Nucleus accumbens (tissue), 56 donors: Measurements from ENCODE around the gene ZNF541.

Experiments
- DNase-seq, 56 donors: peaks; one replicate each; lab custom pipeline; 2025; lab: John Stamatoyannopoulos, UW

The ZNF541 gene

DNA sequence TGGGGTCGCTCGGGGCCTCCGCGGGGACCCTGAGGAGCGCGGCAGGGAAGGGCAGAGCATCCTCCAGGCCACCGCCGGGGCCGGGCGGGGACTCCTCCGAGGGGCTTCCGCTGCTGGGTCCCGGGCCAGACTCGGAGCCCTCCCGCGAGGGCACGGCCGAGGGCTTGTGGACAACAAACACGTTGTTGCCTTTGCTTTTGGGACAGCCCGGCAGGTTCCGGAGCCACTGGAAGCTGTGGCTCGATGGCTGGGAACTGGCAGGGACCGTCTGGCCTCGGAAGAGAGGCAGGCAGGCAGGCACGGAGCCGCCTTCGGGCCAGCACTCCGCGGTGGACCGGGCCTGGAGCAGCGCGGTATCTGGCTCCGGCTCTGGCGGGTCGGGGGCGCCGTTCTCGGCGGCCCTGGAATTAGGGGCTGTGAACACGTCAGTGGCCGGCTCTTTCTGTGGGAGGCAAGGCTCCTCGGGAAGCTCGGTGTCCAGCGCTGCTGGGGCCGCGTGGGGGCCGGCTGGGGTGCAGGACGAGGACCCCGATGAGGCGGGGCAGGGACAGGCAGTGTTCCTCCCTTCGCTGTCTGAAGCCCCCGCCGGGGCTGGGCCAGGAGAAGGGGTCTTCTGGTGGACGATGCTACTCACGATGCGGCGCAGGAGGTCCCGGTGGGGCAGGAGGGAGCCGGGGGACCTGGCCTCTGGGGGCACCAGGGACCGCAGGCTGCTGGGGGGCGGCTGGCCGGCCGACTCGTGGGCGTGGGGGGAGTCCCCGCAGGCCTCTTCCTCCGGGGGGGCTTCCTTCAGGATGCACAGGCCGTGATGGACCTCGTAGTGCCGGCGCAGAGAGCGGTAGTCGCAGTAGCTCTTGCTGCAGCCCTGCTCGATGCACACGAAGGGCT lies 27.6 kb downstream of the ZNF541 start:
- DNase-seq, result no peak

DNA sequence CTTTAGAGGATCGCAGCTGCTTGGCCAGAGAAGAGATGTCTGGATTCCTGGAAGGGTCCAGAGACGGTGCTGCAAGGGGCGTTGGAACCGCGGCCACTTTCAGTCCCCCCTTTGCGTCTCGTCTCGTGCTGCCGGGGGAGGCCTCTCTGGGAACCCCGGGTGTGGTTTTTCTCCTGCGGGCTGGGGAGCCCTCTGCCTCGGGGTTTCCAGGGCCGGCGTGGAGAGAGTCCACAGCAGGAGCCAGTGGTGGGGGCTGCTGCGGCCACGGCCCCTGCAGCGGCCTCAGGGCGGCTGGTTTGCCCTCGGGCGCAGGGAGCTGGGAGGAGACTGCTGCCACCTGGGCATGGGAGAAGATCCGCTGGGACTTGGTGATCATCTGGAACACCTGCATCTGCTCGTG lies 28.5 kb downstream of the ZNF541 start:
- no peak for DNase-seq

- no peak for DNase-seq
These were observed 28.9 kb downstream of the ZNF541 start for GRCh38 chr19:47544075-47544474.

- no peak for DNase-seq
These were observed 30.9 kb downstream of the ZNF541 start for GRCh38 chr19:47542030-47542475.

DNA sequence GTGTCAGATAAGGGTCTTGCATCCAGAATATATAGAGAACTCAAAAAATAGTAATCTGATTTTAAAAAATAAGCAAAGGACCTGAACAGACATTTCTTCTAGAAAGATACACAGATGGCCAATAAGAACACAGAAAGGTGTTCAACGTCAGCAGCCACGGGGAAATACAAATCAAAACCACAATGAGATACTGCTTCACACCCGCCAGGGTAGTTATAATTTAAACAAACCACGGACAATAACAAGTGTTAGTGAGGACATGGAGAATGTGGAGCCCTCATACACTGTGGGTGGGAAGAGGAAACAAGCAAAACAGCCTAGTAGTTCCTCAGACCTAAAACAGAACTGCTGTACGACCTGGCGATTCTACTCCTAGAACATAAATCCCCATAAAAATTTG lies 31.4 kb downstream of the ZNF541 start:
- no peak for DNase-seq

DNA sequence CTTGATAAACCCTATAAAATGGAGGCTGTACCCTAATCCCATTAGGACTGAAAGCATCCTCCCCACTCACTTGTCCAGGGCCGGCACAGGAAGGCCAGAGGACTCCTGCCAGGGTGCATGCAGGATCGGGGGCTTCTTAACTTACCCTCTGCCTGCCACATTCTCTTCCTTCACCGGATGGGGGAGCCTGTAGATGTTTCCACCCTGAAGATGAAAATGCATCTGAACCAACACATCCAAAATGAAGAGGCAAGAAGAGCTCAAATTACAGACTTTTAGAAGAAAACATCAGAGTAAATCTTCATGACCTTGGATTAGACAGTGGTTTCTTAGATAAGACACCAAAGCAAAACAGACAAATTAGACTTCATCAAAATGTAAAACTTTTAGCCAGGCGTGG lies 32.2 kb downstream of the ZNF541 start:
- no peak for DNase-seq

DNA sequence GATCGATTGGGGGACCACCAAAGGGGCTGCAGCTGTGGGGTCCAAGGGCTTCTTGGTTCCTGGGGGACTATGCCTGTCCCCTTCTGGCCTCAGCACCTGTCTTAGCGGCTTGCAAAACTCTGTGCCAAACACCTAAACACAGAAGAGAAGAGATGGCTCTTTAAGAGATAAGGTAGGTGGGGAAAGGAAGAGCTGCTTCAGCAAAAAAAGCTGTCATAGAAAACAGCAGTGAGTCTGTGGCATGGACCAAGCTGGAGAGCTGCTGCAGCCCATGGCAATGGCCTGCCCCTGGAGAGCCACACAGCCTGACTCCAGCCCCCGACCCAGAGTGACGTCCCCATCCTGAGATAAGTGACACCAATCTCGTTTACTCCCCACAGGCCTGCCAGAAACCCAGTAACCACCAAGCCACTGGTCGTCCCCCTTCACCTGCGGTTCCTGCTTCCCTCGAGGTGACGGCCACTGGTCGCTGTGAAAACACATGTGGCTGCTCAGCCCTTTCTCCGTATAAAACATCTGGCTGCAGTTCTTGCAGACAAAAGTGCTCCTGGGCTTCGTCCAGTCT lies 33.1 kb downstream of the ZNF541 start:
- no peak for DNase-seq

GRCh38 chr19:47538812-47539211 lies 34.1 kb downstream of the ZNF541 start:
- DNase-seq, result no peak

DNA sequence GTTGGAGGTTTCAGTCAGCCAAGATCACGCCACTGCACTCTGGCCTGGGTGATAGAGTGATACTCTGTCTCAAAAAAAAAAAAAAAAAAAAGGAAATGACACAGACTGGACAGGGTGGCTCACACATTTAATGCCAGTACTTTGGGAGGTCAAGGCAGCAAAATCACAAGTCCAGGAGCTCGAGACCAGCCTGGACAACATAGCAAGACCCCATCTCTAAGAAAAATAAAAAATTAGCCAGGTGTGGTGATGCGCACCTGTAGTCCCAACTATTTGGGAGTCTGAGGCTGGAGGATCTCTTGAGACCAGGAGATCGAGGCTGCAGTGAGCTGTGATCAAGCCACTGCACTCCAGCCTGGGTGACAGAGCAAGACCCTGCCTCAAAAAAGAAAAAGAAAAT lies 35.5 kb downstream of the ZNF541 start:
- no peak for DNase-seq

DNA sequence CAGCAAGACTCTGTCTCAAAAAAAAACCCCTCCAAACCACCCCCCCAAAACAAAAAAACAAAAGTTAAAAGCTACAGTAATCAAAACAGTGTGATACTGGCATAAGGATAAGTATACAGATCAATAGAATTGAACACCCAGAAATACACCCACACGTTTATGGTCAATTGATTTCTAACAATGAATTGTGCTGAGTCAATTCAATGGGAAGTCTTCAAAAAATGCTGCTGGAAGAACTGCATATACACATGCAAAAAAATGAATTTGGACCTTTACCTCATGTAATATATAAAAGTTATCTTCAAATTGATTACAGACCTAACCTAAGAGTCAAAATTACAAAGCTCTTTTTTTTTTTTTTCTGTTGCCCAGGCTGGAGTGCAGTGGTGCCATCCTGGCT lies 38.3 kb downstream of the ZNF541 start:
- DNase-seq, result no peak

DNA sequence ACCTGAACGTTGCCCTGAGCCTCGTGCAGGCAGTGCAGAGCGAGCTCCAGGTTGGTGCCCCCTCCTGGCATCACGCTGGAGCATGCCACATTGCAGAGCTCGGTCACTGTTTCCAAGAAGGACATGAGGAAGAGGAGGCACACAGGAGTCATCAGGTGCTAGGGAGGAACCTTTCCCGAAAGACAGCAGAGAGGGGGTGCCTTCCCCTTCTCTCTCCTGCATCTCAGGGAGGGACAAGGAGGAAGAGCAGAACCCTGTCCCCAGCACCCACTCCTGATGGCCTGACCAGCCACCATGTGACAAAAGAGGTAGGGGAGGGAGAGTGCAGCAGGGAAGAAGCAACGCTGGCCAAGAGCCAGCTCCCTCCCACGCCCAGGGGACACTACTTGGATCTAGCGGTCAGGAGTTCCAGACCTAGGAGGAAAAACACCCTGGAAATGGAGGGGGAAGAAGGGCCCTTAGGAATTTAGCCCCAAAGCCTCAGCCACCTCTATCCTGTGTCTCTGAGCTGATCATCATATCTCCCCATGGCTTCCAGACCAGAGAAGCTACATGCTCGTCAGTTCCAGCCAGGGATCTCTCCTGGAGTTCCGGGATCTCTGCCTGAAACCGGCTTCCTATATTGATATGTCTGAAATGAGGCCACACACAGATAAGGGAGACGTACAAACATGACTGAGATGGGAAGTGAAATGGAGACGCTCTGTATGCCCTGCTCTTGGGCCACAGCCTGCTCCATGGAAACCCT lies 41.1 kb downstream of the ZNF541 start:
- DNase-seq, result no peak

DNA sequence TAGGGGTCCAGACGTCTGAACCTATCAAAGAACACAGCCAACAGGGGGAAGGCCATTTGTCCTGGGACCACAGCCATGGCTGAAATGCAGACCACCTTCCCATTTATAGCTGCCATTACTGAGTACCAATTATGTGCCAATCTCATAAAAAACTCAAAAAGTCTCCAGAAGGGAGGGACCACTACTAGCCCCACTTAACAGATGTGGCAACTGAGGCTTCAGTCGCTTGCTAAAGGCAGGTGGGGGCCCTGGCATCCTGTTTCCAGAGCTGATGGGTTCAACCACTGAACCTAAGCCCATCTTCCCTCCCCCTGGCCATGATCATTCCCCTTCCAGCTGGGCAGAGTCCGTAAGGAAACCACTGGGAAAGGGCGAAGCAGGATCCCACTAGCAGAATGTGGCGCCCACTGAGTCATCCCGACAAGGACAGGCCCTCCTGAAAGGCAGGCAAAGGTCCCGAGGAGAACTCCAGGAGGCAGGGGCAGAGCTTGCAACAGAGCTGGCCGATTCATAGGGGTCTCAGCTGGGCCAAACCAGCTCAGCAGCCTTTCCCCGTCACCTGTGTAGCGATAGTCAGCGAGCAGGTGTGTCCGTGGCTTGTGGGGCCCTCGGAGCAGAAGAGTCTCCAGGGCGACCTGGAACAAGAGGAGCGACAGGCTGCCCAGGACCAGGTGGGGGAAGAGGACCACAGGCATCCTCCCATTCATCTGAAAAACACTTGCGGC lies 43.8 kb downstream of the ZNF541 start:
- no peak for DNase-seq

DNA sequence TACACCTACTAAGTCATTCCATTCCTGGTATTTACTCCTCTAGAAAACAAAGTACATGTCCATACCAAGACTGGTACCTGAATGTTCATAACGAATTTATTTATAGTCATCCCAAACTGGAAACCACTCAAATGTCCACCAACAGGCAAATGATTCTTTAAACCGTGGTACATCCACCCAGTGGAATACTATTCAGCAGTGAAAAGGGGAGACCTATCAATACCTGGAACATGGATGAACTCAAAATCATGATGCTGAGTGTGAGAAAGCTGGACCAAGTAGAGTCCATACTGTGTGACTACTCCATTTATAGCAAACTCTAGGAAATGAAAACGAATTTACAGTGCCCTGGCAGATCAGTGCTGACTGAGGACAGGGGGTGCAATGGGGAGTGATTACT lies 46.1 kb downstream of the ZNF541 start:
- no peak for DNase-seq

- no peak for DNase-seq
These were observed 49.5 kb downstream of the ZNF541 start for GRCh38 chr19:47523473-47523872.
